Body of pancreas (tissue), 4 donors: ENCODE results near the gene UBE2G2. TPM values are rescaled to one million over a fixed set of nuclear protein-coding genes. Genes with fewer than 3 reads are reported as not detected.

Source experiments
- ATAC-seq: fragments of 150-250 bp; one replicate; pipeline ENCODE4 v1.9.1; 2016
- DNase-seq, 4 donors: peaks; one replicate each; pipeline ENCODE4 v3.0.0-alpha.2; 2019
- H3K27ac ChIP-seq, 4 donors: fragments of 200-600 bp; sonication (generic); 1 replicate in 3 of 4; 2 replicates in 1 of 4; pipeline versions ENCODE4 v1.5.1 to v1.6.1; 2016 to 2019; ENCODE audit warnings: mild to moderate bottlenecking in 1 of 4, mixed read lengths in 1 of 4, moderate library complexity in 1 of 4
- H3K27me3 ChIP-seq, 2 donors: fragments of 200-600 bp; sonication (generic); one replicate each; pipeline ENCODE4 v1.6.0; 2016; ENCODE audit warnings: mild to moderate bottlenecking in 1 of 2
- H3K36me3 ChIP-seq, 2 donors: fragments of 200-600 bp; sonication (generic); replicated peaks in 1 of 2; 2 replicates each; pipeline ENCODE4 v1.5.1; 2016; ENCODE audit warnings: low read depth in 2 of 2; ENCODE audit not compliant: insufficient read depth in 1 of 2
- H3K4me1 ChIP-seq: fragments of 200-600 bp; sonication (generic); one replicate; pipeline ENCODE4 v1.6.0; 2016
- H3K4me3 ChIP-seq, 2 donors: fragments of 200-600 bp; sonication (generic); 1 replicate in 1 of 2; 2 replicates in 1 of 2; pipeline ENCODE4 v1.5.1; 2016 to 2019
- H3K9me3 ChIP-seq, 3 donors: fragments of 200-600 bp; sonication (generic); 1 replicate in 2 of 3; 2 replicates in 1 of 3; pipeline ENCODE4 v1.5.1; 2016
- POLR2A ChIP-seq, 3 donors: fragments of 450-650 bp; IDR thresholded peaks; one replicate each; pipeline ENCODE4 v1.6.1; 2016; ENCODE audit warnings: antibody characterized with exemption in 3 of 3, mild to moderate bottlenecking in 2 of 3
- WGBS, 2 donors: methylation state at CpG; one replicate each; pipeline ENCODE4 v1.1.5; 2017; 5-methylcytosine and 5-hydroxymethylcytosine counted together
- intact Hi-C: fragments of 100-400 bp; cut with DNase I; formaldehyde crosslinking; loops from one replicate; pipeline ENCODE4 v1.15.1; 2023
- total RNA-seq, 2 donors: library from RNA; depleted of rRNA; stranded (reverse); fragments of >200 nt; gene quantifications; one replicate each; pipeline ENCODE4 v1.1.0, GENCODE V29; 2016
- TF ChIP-seq, protein P1 (sequence below), 7 experiments: fragments of 450-650 bp in 4 of 7; fragments of 200-600 bp in 3 of 7; sonication (generic) in 3 of 7; IDR thresholded peaks; one replicate each; pipeline ENCODE4 v1.5.1; 2016 to 2019; ENCODE audit warnings: antibody characterized with exemption in 7 of 7

UBE2G2 gene
- total RNA-seq, 2 donors from 2014 or later = 61.7 to 64.3 TPM

DNA sequence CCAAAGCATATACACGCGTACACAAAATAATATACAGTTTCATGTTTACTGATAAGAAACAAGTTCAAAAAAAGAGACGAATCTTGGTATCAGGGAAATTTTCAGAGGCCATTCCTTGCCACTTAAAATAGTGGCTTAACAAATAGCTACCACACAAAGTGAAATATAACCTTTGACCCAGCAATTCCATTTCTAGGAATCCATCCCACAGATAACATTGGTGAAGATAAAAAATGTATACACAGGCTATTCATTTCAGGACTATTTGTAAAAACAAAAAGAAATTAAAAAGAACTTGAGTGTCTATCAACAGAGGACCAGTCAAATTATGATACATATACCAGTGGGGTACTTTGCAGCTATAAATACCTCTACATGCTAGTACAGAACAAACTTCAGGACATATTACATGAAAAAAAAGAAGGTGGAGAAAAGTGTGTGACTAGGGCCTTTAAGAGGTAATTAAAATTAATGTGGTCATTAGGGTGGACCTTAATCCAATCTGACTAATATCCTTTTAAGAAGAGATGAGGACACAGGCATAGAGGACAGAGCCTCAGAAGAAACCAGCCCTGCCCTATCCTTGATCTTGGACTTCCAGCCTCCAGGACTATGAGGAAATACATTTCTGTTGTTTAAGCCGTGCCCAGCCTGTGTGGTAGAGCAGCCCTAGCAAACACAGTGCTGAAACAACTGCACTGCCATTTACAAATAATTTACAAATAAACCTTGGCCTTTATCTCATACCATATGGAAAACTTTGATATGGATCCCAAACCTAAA, 7.8 kb downstream of the UBE2G2 start:
- H3K9me3 ChIP-seq = no peaks in the 10 kb centered on the region
- DNase-seq (no peak), ATAC-seq (no peak)
- intact Hi-C loops = no loop called here
- no peaks in the 10 kb centered on the region for H3K36me3 ChIP-seq
- H3K27ac ChIP-seq = no peak overlapping the region
- peaks cover 18% of the 10 kb centered on the region for H3K4me1 ChIP-seq
- TF ChIP-seq, protein P1, sequence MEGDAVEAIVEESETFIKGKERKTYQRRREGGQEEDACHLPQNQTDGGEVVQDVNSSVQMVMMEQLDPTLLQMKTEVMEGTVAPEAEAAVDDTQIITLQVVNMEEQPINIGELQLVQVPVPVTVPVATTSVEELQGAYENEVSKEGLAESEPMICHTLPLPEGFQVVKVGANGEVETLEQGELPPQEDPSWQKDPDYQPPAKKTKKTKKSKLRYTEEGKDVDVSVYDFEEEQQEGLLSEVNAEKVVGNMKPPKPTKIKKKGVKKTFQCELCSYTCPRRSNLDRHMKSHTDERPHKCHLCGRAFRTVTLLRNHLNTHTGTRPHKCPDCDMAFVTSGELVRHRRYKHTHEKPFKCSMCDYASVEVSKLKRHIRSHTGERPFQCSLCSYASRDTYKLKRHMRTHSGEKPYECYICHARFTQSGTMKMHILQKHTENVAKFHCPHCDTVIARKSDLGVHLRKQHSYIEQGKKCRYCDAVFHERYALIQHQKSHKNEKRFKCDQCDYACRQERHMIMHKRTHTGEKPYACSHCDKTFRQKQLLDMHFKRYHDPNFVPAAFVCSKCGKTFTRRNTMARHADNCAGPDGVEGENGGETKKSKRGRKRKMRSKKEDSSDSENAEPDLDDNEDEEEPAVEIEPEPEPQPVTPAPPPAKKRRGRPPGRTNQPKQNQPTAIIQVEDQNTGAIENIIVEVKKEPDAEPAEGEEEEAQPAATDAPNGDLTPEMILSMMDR (IDR thresholded peaks at IDR 0.05) = peak in 1 of 7 experiments; percentile 20
- TF ChIP-seq POLR2A (IDR thresholded peaks at IDR 0.05) = no peak
- H3K27me3 ChIP-seq = no peaks in the 10 kb centered on the region
- no peak overlapping the region for H3K4me3 ChIP-seq
- WGBS, 2 donors = 11 to 14% methylated on average over 4 of the region's 4 CpGs

DNA sequence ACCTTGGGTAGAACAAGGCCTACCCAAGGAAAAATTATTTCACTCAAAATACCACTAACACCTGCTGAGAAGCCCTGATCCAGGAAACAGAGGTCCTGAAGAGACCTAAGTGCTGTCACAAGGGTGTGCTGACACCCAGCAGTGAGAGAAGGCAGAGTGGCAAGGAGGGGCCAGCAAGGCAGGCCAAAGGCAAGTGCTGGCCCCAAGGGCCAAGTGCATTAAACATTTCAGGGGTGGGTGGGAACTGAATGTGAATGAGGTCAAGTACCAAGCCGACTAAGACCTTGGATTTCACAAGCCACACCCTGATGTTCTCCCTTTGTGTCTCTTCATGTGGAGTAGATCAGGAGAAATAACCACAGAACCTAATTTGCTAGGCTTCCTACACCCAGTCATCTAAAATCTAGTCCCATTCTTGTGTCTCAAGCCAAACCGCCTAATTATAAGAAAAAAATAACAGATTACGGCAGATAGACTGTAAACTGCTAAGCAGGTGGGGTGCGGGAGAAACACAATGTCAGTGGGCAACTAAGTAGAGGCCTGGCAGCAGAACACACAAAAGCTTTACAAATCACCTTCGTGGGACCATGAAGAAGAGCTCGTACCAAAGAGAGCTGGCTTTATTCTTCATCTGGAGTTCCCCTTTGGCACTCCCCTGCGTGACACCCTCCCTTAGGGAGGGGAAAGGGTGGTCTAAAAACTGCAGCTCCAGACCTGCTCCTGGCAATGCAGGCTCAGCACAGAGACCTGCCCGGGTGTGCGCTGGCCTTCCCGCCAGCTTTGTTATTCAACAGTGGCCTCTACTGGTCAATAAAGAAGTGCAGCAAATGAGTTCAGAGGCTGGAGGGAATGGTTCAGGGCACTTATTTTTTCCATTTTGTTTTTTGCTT, 8.7 kb downstream of the UBE2G2 start:
- TF ChIP-seq, protein P1 (IDR thresholded peaks at IDR 0.05) = peak; percentile 59 to 83 (median 75)
- TF ChIP-seq POLR2A (IDR thresholded peaks at IDR 0.05) = no peak
- 5 to 6% methylated on average over 10 of the region's 10 CpGs for WGBS, 2 donors
- ATAC-seq (peak; percentile 93), DNase-seq (peak; percentile 58 to 69 (median 65))
- Histone ChIP-seq H3K4me3 (no peak overlapping the region), H3K36me3 (no peaks in the 10 kb centered on the region), H3K27ac (no peak overlapping the region), H3K4me1 (peaks cover 15% of the 10 kb centered on the region), H3K27me3 (no peaks in the 10 kb centered on the region), H3K9me3 (no peaks in the 10 kb centered on the region)
- intact Hi-C loops = no loop called here

DNA sequence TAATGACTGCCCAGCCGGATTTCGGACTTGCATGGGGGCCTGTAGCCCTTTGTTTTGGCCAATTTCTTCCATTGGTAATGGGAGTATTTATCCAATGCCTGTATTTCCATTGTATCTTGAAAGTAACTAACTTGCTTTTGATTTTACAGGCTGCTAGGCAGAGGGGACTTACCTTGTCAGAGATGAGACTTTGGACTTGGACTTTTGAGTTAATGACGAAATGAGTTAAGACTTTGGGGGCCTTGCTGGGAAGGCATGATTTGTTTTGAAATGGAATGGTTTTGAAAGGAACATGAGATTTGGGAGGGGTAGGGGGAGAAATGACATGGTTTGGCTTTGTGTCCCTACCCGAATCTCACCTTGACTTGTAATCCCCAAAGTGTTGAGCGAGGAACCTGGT, 9.6 kb downstream of the UBE2G2 start:
- Histone ChIP-seq H3K9me3 (no peaks in the 10 kb centered on the region), H3K36me3 (no peaks in the 10 kb centered on the region), H3K27ac (no peak overlapping the region), H3K4me1 (peaks cover 15% of the 10 kb centered on the region), H3K4me3 (no peak overlapping the region), H3K27me3 (no peaks in the 10 kb centered on the region)
- 88 to 89% methylated on average over 5 of the region's 5 CpGs for WGBS, 2 donors
- no peak for TF ChIP-seq POLR2A (IDR thresholded peaks at IDR 0.05)
- TF ChIP-seq, protein P1 (IDR thresholded peaks at IDR 0.05) = no peak
- intact Hi-C loops = no loop called here
- ATAC-seq = no peak
- no peak for DNase-seq

DNA sequence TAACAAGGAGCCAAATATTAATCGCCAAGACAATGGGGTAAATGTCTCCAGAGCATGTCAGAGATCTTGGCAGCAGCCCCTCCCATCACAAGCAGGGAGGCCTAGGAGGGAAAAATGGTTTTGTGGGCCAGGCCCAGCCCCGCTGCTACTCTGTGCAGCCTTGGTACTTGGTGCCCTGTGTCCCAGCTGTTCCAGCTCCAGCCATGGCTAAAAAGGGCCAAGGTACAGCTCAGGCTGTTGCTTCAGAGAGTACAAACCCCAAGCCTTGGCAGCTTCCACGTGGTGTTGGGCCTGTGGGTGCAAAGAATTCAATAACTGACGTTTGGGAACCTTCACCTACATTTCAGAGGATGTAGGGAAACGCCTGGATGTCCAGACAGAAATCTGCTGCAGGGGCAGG, 10.4 kb downstream of the UBE2G2 start:
- H3K36me3 ChIP-seq = no peaks in the 10 kb centered on the region
- no peak for ATAC-seq

More for the DNA sequence above, 10.4 kb downstream of the UBE2G2 start:
- Histone ChIP-seq H3K27me3 (no peaks in the 10 kb centered on the region), H3K4me1 (peaks cover 20% of the 10 kb centered on the region), H3K9me3 (no peaks in the 10 kb centered on the region), H3K4me3 (no peak overlapping the region), H3K27ac (no peak overlapping the region)
- intact Hi-C loops = no loop called here
- TF ChIP-seq, protein P1 (IDR thresholded peaks at IDR 0.05) = no peak
- no peak for TF ChIP-seq POLR2A (IDR thresholded peaks at IDR 0.05)
- WGBS, 2 donors = 64 to 72% methylated on average over 4 to 5 of the region's 5 CpGs
- no peak for DNase-seq
